Smooth muscle cell (in vitro differentiated cells): ENCODE data around the gene IL12RB1. TPM values are rescaled to one million over a fixed set of nuclear protein-coding genes. Genes with fewer than 3 reads are reported as not detected.

Experiments
- DNase-seq: peaks from one replicate; lab custom pipeline; 2025; ENCODE audit not compliant: unreplicated experiment; lab: John Stamatoyannopoulos, UW
- H2AFZ ChIP-seq: fragments of 200-600 bp; sonication (generic); 2 replicates; pipeline ENCODE4 v1.6.0; 2016; ENCODE audit warnings: antibody characterized with exemption, low read depth, mild to moderate bottlenecking
- H3F3A ChIP-seq: fragments of 200-600 bp; sonication (generic); 2 replicates; pipeline ENCODE4 v1.6.0; 2017; ENCODE audit warnings: antibody characterized with exemption, low read depth
- H3K27ac ChIP-seq: fragments of 200-600 bp; sonication (generic); 2 replicates; pipeline ENCODE4 v1.5.1; 2016; ENCODE audit warnings: low read depth, mild to moderate bottlenecking
- H3K27me3 ChIP-seq: fragments of 200-600 bp; sonication (generic); 2 replicates; pipeline ENCODE4 v1.6.1; 2016; ENCODE audit warnings: low read depth, mild to moderate bottlenecking
- H3K36me3 ChIP-seq: fragments of 200-600 bp; sonication (generic); 2 replicates; pipeline ENCODE4 v1.5.1; 2016; ENCODE audit warnings: low read depth
- H3K4me1 ChIP-seq: fragments of 200-600 bp; sonication (generic); 2 replicates; pipeline ENCODE4 v1.5.1; 2016; ENCODE audit warnings: low read depth
- H3K4me2 ChIP-seq: fragments of 200-600 bp; sonication (generic); 2 replicates; pipeline ENCODE4 v1.6.0; 2016; ENCODE audit warnings: mild to moderate bottlenecking
- H3K4me3 ChIP-seq: fragments of 200-600 bp; sonication (generic); 2 replicates; pipeline ENCODE4 v1.5.1; 2016; ENCODE audit warnings: mild to moderate bottlenecking
- H3K79me2 ChIP-seq: fragments of 200-600 bp; sonication (generic); 2 replicates; pipeline ENCODE4 v1.6.0; 2016; ENCODE audit warnings: low read depth, mild to moderate bottlenecking
- H3K9ac ChIP-seq: fragments of 200-600 bp; sonication (generic); 2 replicates; pipeline ENCODE4 v1.6.0; 2016; ENCODE audit warnings: low read depth
- H3K9me3 ChIP-seq: fragments of 200-600 bp; sonication (generic); replicated peaks from 2 replicates; pipeline ENCODE4 v1.5.1; 2016; ENCODE audit warnings: low read depth
- H4K20me1 ChIP-seq: fragments of 200-600 bp; sonication (generic); 2 replicates; pipeline ENCODE4 v1.6.0; 2016; ENCODE audit warnings: low read depth
- CTCF ChIP-seq: fragments of 200-600 bp; sonication (generic); IDR thresholded peaks from 2 replicates; pipeline ENCODE4 v1.5.1; 2017; ENCODE audit warnings: borderline replicate concordance, mild to moderate bottlenecking, antibody characterized with exemption; ENCODE audit not compliant: insufficient read depth, poor library complexity, severe bottlenecking
- whole genome bisulfite sequencing: methylation state at CpG from one replicate; pipeline ENCODE4 v1.1.7; 2016; ENCODE audit warnings: low lambda C conversion rate; 5-methylcytosine and 5-hydroxymethylcytosine counted together
- polyA plus RNA-seq: library from polyadenylated mRNA; unstranded; fragments of >200 nt; fragmentation: Nextera tagmentation; extraction: Ambion mirVana; gene quantifications from 2 replicates; pipeline ENCODE4 v1.2.1, GENCODE V29; 2016
- total RNA-seq: library from RNA; depleted of rRNA; stranded (reverse); fragments of >200 nt; gene quantifications from 2 replicates; pipeline ENCODE4 v1.2.3, GENCODE V29; 2014

Gene IL12RB1
- total and polyA plus RNA-seq, 2 experiments from 2014 or later = not detected

- Histone ChIP-seq H2AFZ (no peak overlapping the region), H3K4me1 (peaks cover 4% of the 10 kb centered on the region), H3K36me3 (no peaks in the 10 kb centered on the region), H3F3A (peaks cover 4% of the 10 kb centered on the region), H3K9ac (no peak overlapping the region), H3K4me3 (peak overlapping the region; percentile 42), H3K27ac (no peak overlapping the region), H3K4me2 (peak overlapping the region; percentile 84), H3K27me3 (peaks cover 20% of the 10 kb centered on the region), H4K20me1 (no peaks in the 10 kb centered on the region), H3K9me3 (no peaks in the 10 kb centered on the region), H3K79me2 (no peaks in the 10 kb centered on the region)
- TF ChIP-seq CTCF = no peak
- no peak for DNase-seq
- WGBS = 54% methylated on average over 22 of the region's 22 CpGs
Observed at GRCh38 chr19:18097993-18098890, 11.5 kb upstream of the IL12RB1 start.

- H3K36me3 ChIP-seq = no peaks in the 10 kb centered on the region
- H3K9ac ChIP-seq = no peak within 1 kb of the TSS
- no peaks in the 10 kb centered on the region for H3K9me3 ChIP-seq
- no peak within 1 kb of the TSS for H3K27ac ChIP-seq
- H3K79me2 ChIP-seq = no peaks in the 10 kb centered on the region
- no peak within 1 kb of the TSS for H2AFZ ChIP-seq
- peaks cover 4% of the 10 kb centered on the region for H3F3A ChIP-seq
- WGBS = 55% methylated on average over 24 of the region's 54 CpGs
- H3K4me2 ChIP-seq = peak within 1 kb of the TSS; percentile 84
- peaks cover 20% of the 10 kb centered on the region for H3K27me3 ChIP-seq
- H4K20me1 ChIP-seq = no peaks in the 10 kb centered on the region
- peak within 1 kb of the TSS; percentile 42 for H3K4me3 ChIP-seq
- peaks cover 4% of the 10 kb centered on the region for H3K4me1 ChIP-seq
- no peak for TF ChIP-seq CTCF
- DNase-seq = peak; percentile 14
Observed at GRCh38 chr19:18097217-18097992, 10.7 kb upstream of the IL12RB1 start, which contains the start of gene MAST3. Gene MAST3 (plus strand): TSS chr19:18097778. CDS start chr19:18097793, 15 bp downstream.

- Histone ChIP-seq H3K36me3 (no peaks in the 10 kb centered on the region), H3K4me3 (no peak overlapping the region), H3K27me3 (peaks cover 20% of the 10 kb centered on the region), H3K9ac (no peak overlapping the region), H3K79me2 (no peaks in the 10 kb centered on the region), H3K4me2 (no peak overlapping the region), H3K9me3 (no peaks in the 10 kb centered on the region), H3F3A (peaks cover 4% of the 10 kb centered on the region), H2AFZ (no peak overlapping the region), H3K4me1 (peaks cover 4% of the 10 kb centered on the region), H4K20me1 (no peaks in the 10 kb centered on the region), H3K27ac (no peak overlapping the region)
- no peak for TF ChIP-seq CTCF
- WGBS = 87% methylated on average over 2 of the region's 2 CpGs
- no peak for DNase-seq
Observed at GRCh38 chr19:18096258-18096657, 9.5 kb upstream of the IL12RB1 start.
